NCI-H526 treated with DMSO at 0.1 percent for 48 hours (cell line): ENCODE data around the gene CEBPG.

ENCODE experiments used
- DNase-seq: peaks from one replicate; lab custom pipeline; 2025; lab: John Stamatoyannopoulos, UW

Gene CEBPG

GRCh38 chr19:33395561-33396550 is 22.3 kb downstream of the CEBPG start:
- no peak for DNase-seq

- DNase-seq = no peak
Measured at GRCh38 chr19:33396701-33397535, 23.4 kb downstream of the CEBPG start.

- DNase-seq = no peak
Measured at GRCh38 chr19:33397536-33398360, 24.2 kb downstream of the CEBPG start.

- DNase-seq = no peak
Measured at GRCh38 chr19:33398361-33399060, 25.0 kb downstream of the CEBPG start.

- no peak for DNase-seq
Measured at GRCh38 chr19:33399081-33399744, 25.7 kb downstream of the CEBPG start.

GRCh38 chr19:33399745-33400681 is 26.5 kb downstream of the CEBPG start:
- no peak for DNase-seq

- no peak for DNase-seq
Measured at GRCh38 chr19:33400856-33401682, 27.6 kb downstream of the CEBPG start.

GRCh38 chr19:33401683-33402420 is 28.3 kb downstream of the CEBPG start:
- DNase-seq = no peak

GRCh38 chr19:33402421-33403220 is 29.1 kb downstream of the CEBPG start:
- no peak for DNase-seq

- no peak for DNase-seq
Measured at GRCh38 chr19:33403221-33403972, 29.9 kb downstream of the CEBPG start.

- no peak for DNase-seq
Measured at GRCh38 chr19:33403973-33404304, 30.4 kb downstream of the CEBPG start.

- DNase-seq = no peak
Measured at GRCh38 chr19:33404506-33405253, 31.2 kb downstream of the CEBPG start.

- DNase-seq = no peak
Measured at GRCh38 chr19:33405254-33405552, 31.7 kb downstream of the CEBPG start.

- no peak for DNase-seq
Measured at GRCh38 chr19:33405553-33406461, 32.3 kb downstream of the CEBPG start.
